Occipital lobe (tissue), 2 donors: ENCODE results near the gene PPP1R26. TPM values are rescaled to one million over a fixed set of nuclear protein-coding genes. Genes with fewer than 3 reads are reported as not detected.
"Not testable (repeated sequence)": the region's sequence is repeated elsewhere in the genome, so short reads cannot be mapped to it uniquely, and the experiment has no call there.

Experiments
- DNase-seq: peaks from one replicate; lab custom pipeline; 2025; lab: John Stamatoyannopoulos, UW
- total RNA-seq: library from RNA; depleted of rRNA; stranded (reverse); fragments of >200 nt; gene quantifications from one replicate; pipeline ENCODE4 v1.2.3, GENCODE V29; 2014

The PPP1R26 gene
- total RNA-seq, 1 donor from 2014 or later, result 38.5 TPM

- DNase-seq, result no peak
Measured at GRCh38 chr9:135521608-135522095, 42.1 kb downstream of the PPP1R26 start.

- DNase-seq, result no peak
Measured at GRCh38 chr9:135522137-135522877, 42.7 kb downstream of the PPP1R26 start.

GRCh38 chr9:135522931-135523330 lies 43.3 kb downstream of the PPP1R26 start:
- DNase-seq, result no peak

- no peak for DNase-seq
Measured at GRCh38 chr9:135523521-135524129, 44.0 kb downstream of the PPP1R26 start.

GRCh38 chr9:135524130-135524861 lies 44.7 kb downstream of the PPP1R26 start:
- no peak for DNase-seq

GRCh38 chr9:135525241-135526088 lies 45.9 kb downstream of the PPP1R26 start:
- no peak for DNase-seq

GRCh38 chr9:135526089-135526729 lies 46.6 kb downstream of the PPP1R26 start:
- no peak for DNase-seq

- no peak for DNase-seq
Measured at GRCh38 chr9:135526730-135527571, 47.4 kb downstream of the PPP1R26 start.

GRCh38 chr9:135528842-135529435 lies 49.4 kb downstream of the PPP1R26 start:
- DNase-seq, result not testable (repeated sequence)

- DNase-seq, result no peak
Measured at GRCh38 chr9:135530146-135530545, 50.6 kb downstream of the PPP1R26 start.

GRCh38 chr9:135531096-135531495 lies 51.5 kb downstream of the PPP1R26 start:
- no peak for DNase-seq

- no peak for DNase-seq
Measured at GRCh38 chr9:135533113-135533512, 53.5 kb downstream of the PPP1R26 start.

GRCh38 chr9:135533674-135534073 lies 54.1 kb downstream of the PPP1R26 start:
- no peak for DNase-seq

GRCh38 chr9:135534192-135534711 lies 54.7 kb downstream of the PPP1R26 start:
- DNase-seq, result not testable (repeated sequence)

- DNase-seq, result not testable (repeated sequence)
Measured at GRCh38 chr9:135534826-135535225, 55.2 kb downstream of the PPP1R26 start.

GRCh38 chr9:135535631-135536030 lies 56.0 kb downstream of the PPP1R26 start:
- DNase-seq, result not testable (repeated sequence)

- no peak for DNase-seq
Measured at GRCh38 chr9:135536216-135536615, 56.6 kb downstream of the PPP1R26 start.
